ENCODE data around the gene TYRO3.

The TYRO3 gene

GRCh38 chr15:41610048-41610447, 51.0 kb downstream of the TYRO3 start:
- no peak for DNase-seq

GRCh38 chr15:41620536-41621199, 61.7 kb downstream of the TYRO3 start:
- DNase-seq = no peak

GRCh38 chr15:41621200-41622193, 62.5 kb downstream of the TYRO3 start:
- DNase-seq = peak; percentile 74

- DNase-seq = no peak
These were observed 63.9 kb downstream of the TYRO3 start for GRCh38 chr15:41622901-41623300.

GRCh38 chr15:41627203-41627602, 68.2 kb downstream of the TYRO3 start:
- no peak for DNase-seq

- no peak for DNase-seq
These were observed 70.5 kb downstream of the TYRO3 start for GRCh38 chr15:41629463-41629862.

GRCh38 chr15:41629883-41630282, 70.9 kb downstream of the TYRO3 start:
- DNase-seq = no peak

- no peak for DNase-seq
These were observed 71.7 kb downstream of the TYRO3 start for GRCh38 chr15:41630616-41631217.

GRCh38 chr15:41631880-41632470, 73.0 kb downstream of the TYRO3 start:
- DNase-seq = no peak
